Subcutaneous adipose tissue (tissue), 4 donors: Measurements from ENCODE around the gene TNFRSF1B. TPM values are rescaled to one million over a fixed set of nuclear protein-coding genes. Genes with fewer than 3 reads are reported as not detected.

ENCODE experiments used
- CTCF ChIP-seq: fragments of 450-650 bp; IDR thresholded peaks from one replicate; pipeline ENCODE4 v1.5.1; 2016; ENCODE audit warnings: low read depth, mild to moderate bottlenecking, control low read depth, antibody characterized with exemption, moderate library complexity
- total RNA-seq, 4 donors: library from RNA; depleted of rRNA; stranded (reverse); fragments of >200 nt; gene quantifications; one replicate each; pipeline ENCODE4 v1.1.0, GENCODE V29; 2016

The TNFRSF1B gene
- total RNA-seq, 4 donors from 2014 or later, result 37.3 to 77.7 (median 64.5) TPM

DNA sequence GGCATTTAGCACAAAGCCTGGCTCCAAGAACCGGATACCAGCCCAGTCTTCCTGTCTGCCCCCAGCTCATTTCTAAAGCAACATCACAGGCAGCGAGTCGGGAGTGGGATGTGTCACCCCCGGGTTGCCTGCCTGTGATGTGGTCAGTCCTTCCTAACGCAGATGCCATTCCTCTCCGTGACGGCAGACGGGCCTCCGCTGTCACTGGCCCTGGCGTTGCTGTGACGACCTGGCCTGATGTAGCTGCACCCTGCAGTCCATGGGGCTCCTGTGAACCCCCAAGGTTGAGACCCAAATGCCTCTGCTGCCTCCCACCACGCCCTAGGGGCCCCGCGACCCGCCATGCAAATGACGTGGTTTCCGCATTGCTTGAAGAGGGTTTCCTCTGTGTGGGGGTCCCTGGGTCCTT is 12.3 kb downstream of the TNFRSF1B start:
- no peak for TF ChIP-seq CTCF

DNA sequence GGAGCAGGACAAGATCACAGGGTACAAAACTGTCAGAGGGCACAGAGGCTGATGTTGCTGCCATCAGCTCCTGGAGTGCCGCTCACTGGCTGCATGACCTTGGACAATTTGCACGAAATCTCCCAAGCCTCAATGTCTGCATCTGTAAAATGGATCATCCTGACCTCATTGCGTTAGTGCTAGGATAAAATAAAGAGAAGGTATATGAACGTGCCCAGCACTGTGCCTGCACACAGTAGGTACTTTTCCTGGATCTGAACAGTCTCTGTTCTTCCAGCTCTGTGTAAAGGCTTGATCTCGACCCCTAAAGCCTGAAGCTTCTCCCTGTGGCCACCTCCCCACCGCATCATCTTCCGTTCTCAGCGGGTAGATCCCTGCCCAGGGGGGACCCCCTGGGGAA is 12.9 kb downstream of the TNFRSF1B start:
- TF ChIP-seq CTCF, result no peak

DNA sequence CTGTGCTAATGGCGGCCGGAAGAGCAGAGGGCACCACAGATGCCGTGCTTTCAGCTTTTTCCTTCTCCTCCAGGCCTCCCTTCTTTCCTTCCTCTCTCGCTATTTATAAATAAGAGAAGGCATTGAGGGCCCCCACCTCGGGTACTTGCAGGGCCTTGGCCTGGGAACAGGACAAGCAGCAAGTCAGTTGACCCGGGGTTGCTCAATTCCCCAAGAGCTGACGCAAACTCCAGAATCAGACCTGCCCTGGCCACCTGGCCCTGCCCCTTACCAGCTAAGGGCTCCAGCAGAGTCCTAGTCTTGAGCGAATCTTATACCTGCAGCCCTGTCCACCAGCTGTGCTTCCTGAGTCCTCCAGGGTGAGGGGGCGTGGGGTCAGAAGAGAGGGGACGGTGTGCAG is 13.5 kb downstream of the TNFRSF1B start:
- TF ChIP-seq CTCF, result no peak

- no peak for TF ChIP-seq CTCF
Measured at GRCh38 chr1:12180903-12181302, 14.1 kb downstream of the TNFRSF1B start.

DNA sequence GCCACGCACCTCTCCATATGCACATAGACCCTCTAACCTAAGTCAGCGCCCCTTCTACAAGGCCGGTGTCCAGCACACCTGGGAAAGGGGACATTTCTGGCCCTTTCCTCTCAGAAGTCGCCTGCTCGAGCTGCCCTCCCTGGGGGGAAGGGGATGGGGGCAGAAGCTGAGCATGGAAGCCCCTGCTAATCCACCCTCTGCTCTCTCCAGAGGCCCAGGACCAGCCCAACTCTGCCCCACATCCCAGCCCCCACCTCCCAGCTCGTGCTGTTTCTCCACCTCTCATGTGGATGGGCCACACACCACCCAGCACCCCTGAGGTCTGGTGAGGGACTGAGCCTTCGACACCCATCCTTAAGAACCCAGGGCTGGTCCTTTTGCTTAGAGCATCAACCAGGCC is 14.8 kb downstream of the TNFRSF1B start:
- TF ChIP-seq CTCF, result no peak

GRCh38 chr1:12182410-12182984 is 15.7 kb downstream of the TNFRSF1B start:
- TF ChIP-seq CTCF, result no peak

DNA sequence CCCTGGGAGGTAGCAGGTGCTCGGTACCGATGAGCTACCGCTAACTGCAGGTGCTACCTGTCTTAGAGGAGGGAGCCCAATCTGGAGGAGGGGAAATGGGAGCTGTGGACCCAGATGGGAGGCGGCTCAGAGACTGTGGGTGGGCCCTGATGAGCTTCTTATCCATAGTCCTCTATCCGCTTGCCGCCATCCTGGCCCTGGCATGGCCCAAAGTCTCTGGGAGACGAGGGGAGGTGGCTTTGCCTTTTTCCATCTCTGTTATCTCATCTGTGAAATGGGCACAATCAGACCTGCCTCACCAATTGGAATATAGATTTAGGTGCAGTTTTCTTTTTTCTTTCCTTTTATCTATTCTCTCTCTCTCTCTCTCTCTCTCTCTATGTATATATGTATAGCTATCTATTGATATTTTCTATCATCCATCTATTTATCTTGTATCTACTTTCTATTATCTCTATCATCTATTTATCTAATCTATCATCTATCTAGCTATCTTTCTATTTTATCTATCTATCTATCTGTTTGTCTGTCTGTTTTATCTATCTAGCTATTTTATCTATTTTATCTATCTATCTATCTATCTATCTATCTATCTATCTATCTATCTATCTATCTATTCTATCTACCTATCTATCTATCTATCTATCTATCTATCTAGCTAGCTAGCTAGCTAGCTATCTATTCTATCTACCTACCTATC is 16.5 kb downstream of the TNFRSF1B start:
- no peak for TF ChIP-seq CTCF
